Measurements from ENCODE around the gene SHLD3.
"Not testable (repeated sequence)": the region's sequence is repeated elsewhere in the genome, so short reads cannot be mapped to it uniquely, and the experiment has no call there.

Gene SHLD3

DNA sequence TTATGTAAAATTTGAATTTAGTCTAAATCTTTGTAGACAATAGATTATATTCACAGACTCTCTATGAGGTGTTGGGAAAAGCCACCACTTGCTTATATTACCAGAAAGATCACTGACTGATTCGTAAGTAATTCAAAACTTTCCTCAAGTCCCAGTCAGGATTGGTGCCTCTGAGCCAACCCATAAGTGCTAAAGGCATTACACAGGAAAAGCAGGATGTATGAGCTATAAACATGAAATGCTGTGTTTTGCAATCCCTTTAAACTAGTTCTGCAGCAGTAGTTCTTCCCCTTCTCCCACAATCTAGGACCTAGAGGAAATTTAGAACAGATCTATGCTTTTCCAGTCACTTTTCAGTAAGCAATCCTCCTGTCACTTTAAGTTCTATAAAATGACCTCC, 48.0 kb downstream of the SHLD3 start:
- in situ Hi-C loops (cut with MboI; ENCODE audit: low pct_unique_long_range_greater_than_20kb, low sequenced_read_pairs): no loop called here
- DNase-seq: no peak

GRCh38 chr5:65674749-65675148, 49.9 kb downstream of the SHLD3 start:
- DNase-seq: no peak
- in situ Hi-C loops (cut with MboI; ENCODE audit: low pct_unique_long_range_greater_than_20kb, low sequenced_read_pairs): no loop called here

DNA sequence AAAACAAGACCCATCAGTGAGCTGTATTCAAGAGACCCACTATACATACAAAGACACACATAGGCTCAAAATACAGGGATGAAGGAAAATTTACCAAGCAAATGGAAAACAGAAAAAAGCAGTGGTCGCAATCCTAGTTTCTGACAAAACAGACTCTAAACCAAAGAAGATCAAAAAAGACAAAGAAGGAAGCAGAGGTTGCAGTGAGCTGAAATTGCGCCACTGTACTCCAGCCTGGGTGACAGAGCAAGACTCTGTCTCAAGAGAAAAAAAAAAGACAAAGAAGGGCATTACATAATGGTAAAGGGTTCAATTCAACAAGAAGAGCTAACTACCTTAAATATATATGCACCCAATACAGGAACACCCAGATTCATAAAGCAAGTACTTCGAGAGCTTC, 51.2 kb downstream of the SHLD3 start:
- DNase-seq; in situ Hi-C loops (cut with MboI; ENCODE audit: low pct_unique_long_range_greater_than_20kb, low sequenced_read_pairs): not testable (repeated sequence)

Measured in KBM-7 (cell line).